GM21528 (cell line): ENCODE measurements around the gene FBXL17.

Experiments
- ATAC-seq: cut with Tn5 transposase; IDR thresholded peaks from one replicate; pipeline ENCODE4 v1.9.1; 2021; ENCODE audit warnings: mild to moderate bottlenecking, moderate library complexity; ENCODE audit not compliant: unreplicated experiment, low FRiP score

The FBXL17 gene

DNA sequence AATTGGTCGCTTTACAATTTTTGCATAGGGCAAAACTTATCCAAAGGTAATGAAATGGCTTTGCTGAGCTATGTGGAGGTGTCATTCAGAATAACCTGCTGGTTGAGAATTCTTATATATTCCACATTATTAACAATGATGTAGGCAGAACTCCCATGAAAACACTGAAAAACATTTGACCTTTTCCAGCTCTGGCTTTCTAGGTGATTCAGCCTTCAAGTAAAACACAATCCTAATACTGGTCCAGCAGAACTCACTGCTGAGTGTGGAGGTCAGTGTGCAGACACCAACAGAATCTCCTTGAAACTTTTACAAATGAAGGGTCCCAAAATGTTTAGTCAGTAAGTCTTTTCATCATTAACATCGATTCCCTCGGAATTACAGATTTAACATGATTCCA is 549.2 kb downstream of the FBXL17 start:
- no peak for ATAC-seq

GRCh38 chr5:107831612-107832395 is 550.1 kb downstream of the FBXL17 start:
- no peak for ATAC-seq

GRCh38 chr5:107830750-107831149 is 551.1 kb downstream of the FBXL17 start:
- ATAC-seq: no peak

- ATAC-seq: no peak
Measured at GRCh38 chr5:107826311-107827000, 555.4 kb downstream of the FBXL17 start.

DNA sequence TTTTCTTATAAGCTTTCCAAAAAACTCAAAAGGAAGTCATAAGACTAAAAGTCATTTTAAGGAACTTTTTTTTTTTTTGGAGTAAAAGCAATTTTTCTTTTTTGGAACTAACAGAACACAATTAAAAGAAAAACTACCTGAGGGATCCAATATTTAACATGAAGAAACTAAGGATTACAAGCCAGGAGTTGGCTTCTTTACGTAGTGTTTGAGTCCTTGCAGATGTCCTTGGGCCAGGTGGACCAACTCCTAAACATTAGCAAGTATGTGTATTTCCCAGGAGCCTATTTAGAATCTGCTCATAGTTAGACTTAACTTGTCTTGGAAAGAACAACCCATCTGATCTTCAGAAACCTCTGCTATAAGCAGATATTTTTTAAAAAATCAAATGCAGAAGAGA is 557.1 kb downstream of the FBXL17 start:
- no peak for ATAC-seq

- ATAC-seq: no peak
Measured at GRCh38 chr5:107821288-107821687, 560.6 kb downstream of the FBXL17 start.

- no peak for ATAC-seq
Measured at GRCh38 chr5:107820429-107820828, 561.5 kb downstream of the FBXL17 start.

DNA sequence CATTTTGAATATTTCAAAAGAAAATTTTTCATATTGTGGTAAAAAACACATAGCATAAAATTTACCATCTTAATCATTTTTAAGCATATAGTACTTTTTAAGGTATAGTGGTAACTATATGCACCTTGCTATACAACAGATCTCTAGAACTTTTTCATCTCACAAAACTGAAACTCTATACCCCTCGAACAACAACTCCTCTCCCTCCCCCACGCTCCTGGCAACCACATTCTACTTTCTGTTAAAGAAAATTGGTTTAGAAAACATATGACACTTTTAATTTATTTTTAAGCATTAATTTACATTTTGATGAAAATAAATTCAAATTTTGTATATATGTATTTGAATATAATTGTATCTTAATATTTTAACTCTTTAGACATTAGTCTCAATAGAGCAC is 563.9 kb downstream of the FBXL17 start:
- ATAC-seq: no peak

DNA sequence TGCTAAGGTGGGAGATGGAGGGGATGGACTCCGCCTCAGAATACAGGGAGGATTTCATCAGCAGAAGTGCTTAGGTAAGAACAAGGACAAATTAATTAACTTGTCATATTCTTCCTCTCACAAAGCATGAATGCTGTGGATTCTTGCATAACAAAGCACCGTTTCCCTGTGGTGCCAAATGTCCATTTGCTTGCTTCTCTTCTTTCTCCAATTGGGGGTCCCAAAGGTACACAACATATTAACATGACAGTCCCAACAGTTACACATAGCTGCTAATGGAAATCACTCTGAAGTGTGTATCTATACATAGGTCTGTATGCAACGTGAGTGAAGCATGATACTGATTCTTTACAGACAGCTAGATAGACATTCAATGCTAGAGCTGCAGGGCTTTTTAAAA is 564.5 kb downstream of the FBXL17 start:
- no peak for ATAC-seq

DNA sequence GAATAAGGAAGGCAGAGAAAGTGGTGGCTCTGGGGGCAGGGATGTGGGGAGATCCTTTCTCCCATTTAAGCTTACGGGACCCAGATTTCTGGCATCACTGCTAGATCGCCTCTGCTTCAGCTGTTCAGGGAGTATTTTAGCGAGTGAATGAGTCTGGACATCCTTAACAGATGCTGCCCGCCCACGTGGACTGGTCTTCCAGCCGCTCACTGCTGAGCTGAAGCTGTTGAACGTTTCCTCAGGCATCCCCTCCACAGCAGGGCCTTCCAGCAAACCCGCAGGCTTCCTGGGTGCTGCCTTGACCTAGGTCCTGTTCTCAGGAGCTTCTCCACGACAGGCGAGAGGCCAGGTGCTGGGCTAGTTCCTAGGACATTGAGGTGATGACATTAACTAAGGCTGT is 566.8 kb downstream of the FBXL17 start:
- ATAC-seq: no peak

DNA sequence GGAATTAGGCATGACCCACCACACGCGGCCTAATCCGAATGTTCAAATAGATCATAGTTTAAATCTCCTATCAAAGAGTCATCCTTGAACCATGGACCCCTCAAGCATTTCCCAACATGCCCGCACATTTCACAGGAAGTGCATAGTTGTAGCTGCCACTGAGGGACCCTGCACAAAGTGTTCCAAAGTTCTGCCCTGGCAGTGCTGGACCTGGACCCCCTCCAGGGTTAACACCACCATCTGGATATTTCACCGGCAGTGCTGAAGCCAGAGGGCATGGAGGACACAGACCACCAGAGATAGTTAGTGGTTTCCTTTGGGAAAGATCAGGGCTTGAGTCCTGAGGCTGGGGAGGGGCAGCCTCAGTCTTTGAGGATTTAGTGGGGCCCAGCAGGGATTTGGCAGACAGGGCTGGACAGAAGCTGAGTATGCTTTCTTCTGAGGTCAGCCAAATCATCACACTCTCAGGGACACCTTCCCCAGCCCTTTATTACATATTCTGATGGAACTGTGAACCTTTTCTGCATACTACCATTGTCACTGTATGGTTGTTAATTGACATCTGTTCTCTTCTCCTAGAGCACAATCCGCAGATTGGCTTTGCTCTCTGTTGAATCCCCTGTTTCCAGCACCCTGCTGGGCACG is 567.6 kb downstream of the FBXL17 start:
- ATAC-seq: no peak

DNA sequence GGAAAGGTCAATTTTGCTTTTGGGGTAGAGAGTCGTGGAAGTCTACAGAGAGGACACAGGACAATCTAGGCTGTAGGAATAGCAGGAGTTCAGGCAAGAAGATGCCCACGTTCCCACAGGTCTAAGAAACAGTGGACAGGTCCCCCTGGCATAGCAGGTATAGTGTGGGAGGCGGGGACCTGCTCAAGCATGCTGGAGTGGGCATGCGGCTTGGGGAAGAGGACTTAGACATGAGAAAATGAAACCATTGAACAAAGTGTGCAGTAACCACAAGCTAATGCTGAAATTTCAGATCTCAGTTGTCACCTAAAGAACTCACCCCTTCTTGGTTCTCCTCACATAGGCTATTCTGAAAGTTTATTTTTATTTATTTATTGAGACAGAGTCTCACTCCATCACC is 568.3 kb downstream of the FBXL17 start:
- peak; percentile 81 for ATAC-seq

DNA sequence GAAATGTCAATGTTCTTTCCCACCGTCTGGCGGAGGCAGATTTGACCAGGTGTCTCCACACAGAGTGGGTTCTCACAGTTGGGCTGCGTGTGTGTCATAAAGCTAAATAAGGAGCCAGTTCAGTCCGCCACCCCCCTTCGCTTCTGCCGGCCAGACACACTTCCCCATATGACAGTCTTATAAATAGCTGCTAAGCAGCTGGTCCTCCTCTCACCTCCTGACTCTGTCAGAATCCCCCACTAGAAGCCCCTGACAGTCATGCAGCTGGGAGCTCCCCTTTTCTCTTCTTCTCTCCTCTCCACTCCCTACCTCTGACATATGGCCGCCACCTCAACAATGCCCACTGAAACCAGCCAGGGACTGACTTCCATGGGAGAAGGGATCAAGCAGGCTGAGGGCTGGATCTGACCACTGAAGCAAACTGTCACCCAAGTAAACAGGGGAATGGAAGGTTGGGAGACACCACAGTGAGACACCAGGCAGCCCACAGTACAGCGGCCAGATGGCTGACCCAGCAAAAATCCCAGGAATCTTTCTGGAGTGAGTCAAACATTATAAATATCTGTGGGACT is 569.2 kb downstream of the FBXL17 start:
- peak; percentile 79 for ATAC-seq

DNA sequence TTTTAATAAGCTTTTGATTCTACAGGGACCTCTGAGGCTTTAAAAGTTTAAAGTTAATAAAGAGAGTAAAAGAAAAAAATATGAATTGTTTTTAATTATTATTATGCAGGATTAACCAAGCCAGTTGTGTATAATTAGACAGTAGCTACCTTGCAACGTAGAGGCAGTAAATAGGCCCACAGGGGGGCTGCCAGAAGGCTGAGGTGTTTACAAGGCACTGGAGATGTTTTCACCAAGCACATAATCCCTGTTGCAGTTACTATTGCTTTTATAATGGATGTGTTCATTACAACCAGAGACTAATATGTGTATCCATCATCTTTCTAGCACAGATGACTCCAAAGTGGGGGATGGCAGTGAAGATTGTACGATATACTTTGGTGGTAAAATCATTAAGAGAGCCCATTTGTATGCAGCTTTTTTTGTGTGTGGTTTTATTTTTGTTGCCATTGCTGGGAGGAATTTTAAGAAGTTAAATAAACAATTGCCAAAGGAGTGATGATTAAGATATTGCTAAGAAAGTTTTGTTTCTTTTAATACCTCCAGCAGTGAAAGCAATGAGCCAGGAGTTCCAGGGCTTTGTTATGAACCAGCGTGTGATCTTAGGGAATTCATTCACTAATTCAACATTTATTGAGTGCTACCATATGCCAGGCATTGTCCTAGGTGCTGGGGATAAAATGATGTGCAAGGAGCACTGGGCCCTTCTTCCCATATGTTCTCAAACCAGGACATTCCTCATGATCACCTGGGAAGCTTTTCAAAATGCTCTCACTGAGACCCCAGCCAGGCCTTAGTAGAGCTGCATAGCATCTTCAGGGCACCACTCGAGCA is 572.5 kb downstream of the FBXL17 start:
- ATAC-seq: no peak
